HFF-Myc (cell line): Measurements from ENCODE around the gene SEPTIN5.

Experiments used
- DNase-seq: peaks from one replicate; pipeline ENCODE4 v3.0.0-alpha.2; 2011; ENCODE audit warnings: low read depth; ENCODE audit errors: extremely low read depth
- H3K4me3 ChIP-seq: replicated peaks from 2 replicates; pipeline ENCODE4 v1.5.1; 2011; ENCODE audit warnings: low read depth, mild to moderate bottlenecking, control low read depth, low read length
- TF ChIP-seq, protein P1 (sequence below): IDR thresholded peaks from 2 replicates; pipeline ENCODE4 v1.5.1; 2012; ENCODE audit warnings: mild to moderate bottlenecking, low read depth, low read length, control low read depth; ENCODE audit errors: missing control alignments

Gene SEPTIN5

DNA sequence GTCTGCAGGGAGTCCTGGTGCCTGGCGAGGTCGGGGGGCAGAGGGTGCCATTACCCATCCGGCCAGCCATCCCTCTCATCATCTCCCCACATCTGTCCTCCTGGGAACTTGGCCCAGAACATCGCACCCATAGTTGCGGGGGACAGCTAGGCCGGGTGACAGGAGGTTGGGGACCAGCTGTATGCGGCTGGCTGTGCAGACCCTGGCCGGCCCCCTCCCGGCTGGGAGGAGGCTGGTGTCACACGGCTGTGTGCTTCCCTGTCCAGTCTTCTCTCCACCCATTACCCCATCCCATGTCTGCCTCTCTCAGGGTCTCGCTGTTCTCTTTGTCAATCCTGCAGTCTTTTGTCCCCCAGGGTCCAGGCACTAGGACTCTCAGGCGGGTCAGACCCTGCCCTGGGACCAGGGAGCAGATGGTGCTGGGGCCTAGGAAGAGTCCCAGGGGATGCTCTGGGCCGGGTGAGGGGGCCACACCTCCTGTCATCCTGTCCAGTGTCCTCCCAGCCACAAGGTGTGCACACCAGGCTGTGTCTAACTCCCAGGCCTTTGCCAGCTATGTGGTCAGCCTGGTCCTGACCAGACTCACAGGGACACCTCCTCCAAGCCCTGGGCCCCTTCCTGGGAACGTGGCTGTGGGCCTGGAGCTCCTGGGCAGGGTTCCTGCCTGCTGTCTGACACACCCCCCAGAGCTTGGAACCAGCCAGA lies 39.8 kb downstream of the SEPTIN5 start:
- TF ChIP-seq, protein P1, sequence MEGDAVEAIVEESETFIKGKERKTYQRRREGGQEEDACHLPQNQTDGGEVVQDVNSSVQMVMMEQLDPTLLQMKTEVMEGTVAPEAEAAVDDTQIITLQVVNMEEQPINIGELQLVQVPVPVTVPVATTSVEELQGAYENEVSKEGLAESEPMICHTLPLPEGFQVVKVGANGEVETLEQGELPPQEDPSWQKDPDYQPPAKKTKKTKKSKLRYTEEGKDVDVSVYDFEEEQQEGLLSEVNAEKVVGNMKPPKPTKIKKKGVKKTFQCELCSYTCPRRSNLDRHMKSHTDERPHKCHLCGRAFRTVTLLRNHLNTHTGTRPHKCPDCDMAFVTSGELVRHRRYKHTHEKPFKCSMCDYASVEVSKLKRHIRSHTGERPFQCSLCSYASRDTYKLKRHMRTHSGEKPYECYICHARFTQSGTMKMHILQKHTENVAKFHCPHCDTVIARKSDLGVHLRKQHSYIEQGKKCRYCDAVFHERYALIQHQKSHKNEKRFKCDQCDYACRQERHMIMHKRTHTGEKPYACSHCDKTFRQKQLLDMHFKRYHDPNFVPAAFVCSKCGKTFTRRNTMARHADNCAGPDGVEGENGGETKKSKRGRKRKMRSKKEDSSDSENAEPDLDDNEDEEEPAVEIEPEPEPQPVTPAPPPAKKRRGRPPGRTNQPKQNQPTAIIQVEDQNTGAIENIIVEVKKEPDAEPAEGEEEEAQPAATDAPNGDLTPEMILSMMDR: no peak
- H3K4me3 ChIP-seq: no peak overlapping the region
- DNase-seq: no peak

DNA sequence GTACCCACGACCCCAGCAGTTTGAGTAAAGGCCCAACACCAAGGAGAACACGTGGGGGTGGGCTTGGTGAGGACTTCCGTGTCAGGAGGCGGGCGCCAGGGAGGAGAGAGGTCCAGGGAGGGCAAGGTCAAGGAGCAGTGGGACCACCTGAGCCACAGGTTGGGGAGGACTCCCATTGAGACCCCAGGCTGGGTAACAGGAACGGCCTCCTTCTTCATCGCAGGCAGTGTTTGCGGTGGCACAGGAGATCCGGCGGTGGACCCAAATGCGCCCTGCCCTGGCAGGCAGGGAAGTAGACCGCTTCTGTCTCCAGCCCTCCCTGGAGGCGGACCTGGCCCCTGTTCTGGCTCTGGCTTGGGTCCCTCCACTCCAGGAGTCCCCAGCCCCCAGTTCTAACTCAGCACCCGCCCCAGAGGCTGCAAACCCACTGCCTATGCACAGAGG lies 40.4 kb downstream of the SEPTIN5 start:
- TF ChIP-seq, protein P1: no peak
- no peak overlapping the region for H3K4me3 ChIP-seq
- no peak for DNase-seq

DNA sequence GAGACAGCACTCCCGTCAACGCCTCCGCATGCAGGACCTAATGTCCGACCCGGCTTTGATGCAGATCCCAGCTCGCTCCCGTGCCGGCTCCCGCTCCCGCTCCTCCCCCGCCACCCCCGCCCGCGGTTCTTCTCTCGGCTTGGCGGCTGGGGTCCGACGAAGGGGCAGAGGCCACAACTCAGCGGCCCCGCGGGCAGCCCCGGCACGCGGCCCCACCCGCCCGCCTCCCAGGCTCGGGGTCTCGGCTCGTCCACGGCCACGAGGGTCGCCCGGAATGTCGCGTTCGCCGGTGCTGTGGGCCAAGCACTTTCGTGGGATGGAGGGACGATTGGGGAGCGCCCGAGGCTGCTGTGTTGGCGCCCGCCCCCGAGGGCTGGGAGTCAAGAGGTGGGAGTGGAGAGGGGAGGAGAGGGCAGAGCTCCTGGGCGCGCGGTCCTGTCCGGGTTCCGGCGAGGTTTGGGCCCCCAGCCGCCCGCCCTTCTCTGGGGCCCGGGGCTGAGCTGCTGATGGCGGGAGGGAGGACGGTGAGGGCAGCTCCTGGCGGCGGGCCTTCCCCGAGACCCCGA lies 40.9 kb downstream of the SEPTIN5 start:
- no peak overlapping the region for H3K4me3 ChIP-seq
- TF ChIP-seq, protein P1: no peak
- DNase-seq: no peak

DNA sequence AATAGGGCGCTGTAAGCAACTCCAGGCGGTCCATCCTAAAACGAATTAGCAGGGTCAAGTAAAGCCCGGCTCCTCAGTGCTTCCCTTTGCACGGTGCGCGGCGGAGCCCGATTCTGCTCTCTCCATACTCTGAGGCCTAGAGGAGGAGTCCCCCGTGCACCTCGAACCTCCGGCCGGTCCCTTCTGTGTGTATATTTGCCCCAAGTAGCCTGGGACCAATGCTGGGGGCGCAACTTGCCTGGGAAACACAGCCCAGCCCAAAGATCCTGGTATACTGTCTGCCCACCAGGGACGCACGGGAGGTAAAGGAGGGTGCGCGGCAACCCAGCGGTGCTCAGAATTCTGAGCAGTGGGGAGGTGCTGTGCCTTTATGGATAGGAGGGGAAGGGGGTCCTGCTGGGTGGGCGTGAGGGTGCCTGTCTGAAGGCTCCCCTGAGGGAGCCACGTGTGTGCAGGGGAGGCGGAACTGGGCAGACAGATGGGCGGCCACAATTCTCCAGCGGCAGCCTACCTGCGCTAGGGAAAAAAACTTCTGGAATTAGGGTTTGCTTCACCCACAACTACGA lies 41.5 kb downstream of the SEPTIN5 start:
- TF ChIP-seq, protein P1: no peak
- no peak overlapping the region for H3K4me3 ChIP-seq
- DNase-seq: no peak

DNA sequence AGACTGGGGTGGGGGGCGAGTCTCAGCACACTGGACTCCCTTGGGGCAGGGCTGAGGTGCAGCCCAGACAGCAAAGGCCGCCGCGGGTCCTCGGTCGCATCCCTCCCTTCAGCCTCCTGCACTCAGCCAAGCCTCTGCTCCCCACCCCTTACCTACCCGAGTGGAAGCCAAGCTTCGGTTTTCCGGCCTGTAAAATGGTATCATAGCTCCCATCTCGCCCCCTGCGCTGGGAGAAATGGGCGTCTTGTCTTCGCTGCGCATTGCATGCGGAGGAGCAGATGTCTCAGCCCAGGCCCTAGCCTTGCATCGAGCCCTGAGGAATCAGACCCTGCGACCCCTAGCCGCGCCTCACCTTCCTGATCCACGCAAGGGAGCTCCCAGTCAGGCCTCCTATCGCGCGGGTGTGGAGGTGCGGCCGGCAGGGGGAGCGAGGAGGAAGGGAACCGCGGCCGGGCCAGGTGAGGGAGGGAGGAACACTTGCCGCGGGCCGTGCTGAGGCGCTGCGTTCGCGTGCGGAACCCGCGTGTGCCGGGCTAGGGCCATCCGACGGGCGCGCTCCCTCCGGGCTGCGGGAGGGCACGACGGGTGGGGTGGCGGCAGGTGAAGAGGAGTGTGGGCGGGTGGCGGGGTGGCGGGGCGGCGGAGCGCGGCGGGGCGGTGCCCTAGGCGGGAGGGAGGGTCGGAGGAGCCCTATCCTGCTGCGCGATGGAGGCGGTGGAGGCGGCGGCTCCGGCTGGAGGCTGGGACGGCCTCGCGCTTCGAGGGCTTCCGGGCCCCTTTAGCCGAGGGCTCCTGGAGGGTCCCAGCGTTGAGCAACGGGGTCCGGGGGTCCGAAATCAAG lies 42.2 kb downstream of the SEPTIN5 start:
- DNase-seq: no peak
- TF ChIP-seq, protein P1: peak; percentile 52
- H3K4me3 ChIP-seq: no peak overlapping the region

DNA sequence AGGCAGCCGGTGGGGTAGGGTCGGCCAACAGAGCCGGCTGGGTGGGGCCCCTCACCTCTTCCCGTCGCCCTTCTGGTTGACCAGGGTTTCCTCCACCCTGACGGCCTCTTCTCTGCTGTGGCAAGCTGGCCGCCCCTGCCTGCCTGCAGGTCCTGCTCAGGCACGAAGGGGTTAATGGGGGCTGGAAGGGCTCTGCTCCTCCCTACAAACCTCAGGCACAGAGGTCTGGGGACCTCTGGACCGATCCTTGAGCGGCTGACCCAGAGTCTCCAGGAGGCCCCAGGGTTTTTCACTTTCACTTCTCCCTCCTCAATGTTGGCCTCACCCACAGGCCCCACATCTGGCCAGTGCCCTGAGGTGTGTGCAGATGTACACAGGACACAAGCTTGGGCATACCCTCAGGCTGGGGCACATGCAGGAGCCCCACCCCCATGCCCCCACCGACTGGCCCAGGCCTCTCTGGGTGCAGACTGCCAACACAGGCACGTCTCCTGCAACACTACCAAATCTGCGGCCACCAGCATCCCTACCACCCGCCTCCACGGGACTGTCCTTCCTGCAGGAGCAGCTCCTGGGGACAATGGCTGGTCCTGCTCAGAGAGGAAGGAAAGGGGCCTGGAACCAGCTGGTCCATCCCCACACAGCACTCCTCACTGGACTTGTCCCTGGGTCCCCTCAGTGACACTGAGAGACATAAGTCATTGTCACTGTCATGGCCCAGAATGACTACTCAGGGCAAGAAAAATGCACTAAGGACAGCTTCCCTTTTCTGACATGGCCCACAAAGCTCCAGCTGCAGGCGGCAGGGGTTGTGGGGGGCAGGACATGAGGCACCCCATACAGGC lies 43.1 kb downstream of the SEPTIN5 start:
- no peak for DNase-seq
- TF ChIP-seq, protein P1: no peak
- no peak overlapping the region for H3K4me3 ChIP-seq
